GM06990 (cell line): ENCODE data around the gene IMPA2.
"Not testable (repeated sequence)": the region's sequence is repeated elsewhere in the genome, so short reads cannot be mapped to it uniquely, and the experiment has no call there.

Source experiments
- DNase-seq: peaks from one replicate; pipeline ENCODE4 v3.0.0-alpha.2; 2011; ENCODE audit not compliant: insufficient read length; ENCODE audit errors: extremely low read depth
- H3K27me3 ChIP-seq: replicated peaks from 2 replicates; pipeline ENCODE4 v1.6.0; 2011; ENCODE audit warnings: low read length; ENCODE audit not compliant: control insufficient read depth, insufficient read depth
- H3K36me3 ChIP-seq: 2 replicates; pipeline ENCODE4 v1.5.1; 2011; ENCODE audit warnings: low read length; ENCODE audit not compliant: control insufficient read depth, insufficient read depth
- H3K4me3 ChIP-seq: replicated peaks from 2 replicates; pipeline ENCODE4 v1.5.1; 2011; ENCODE audit warnings: low read depth, mild to moderate bottlenecking, control low read depth, low read length
- CTCF ChIP-seq: IDR thresholded peaks from 2 replicates; pipeline ENCODE4 v1.5.1; 2011; ENCODE audit warnings: low read length, control low read depth, mild to moderate bottlenecking, inconsistent platforms; ENCODE audit not compliant: insufficient read depth, poor library complexity, severe bottlenecking

The IMPA2 gene

GRCh38 chr18:11951390-11951851 lies 29.9 kb upstream of the IMPA2 start:
- Histone ChIP-seq H3K27me3 (no peaks in the 10 kb centered on the region), H3K4me3 (no peak overlapping the region), H3K36me3 (no peaks in the 10 kb centered on the region)
- no peak for TF ChIP-seq CTCF
- no peak for DNase-seq

GRCh38 chr18:11953113-11953512 lies 28.2 kb upstream of the IMPA2 start:
- Histone ChIP-seq H3K36me3 (no peaks in the 10 kb centered on the region), H3K4me3 (no peak overlapping the region), H3K27me3 (no peaks in the 10 kb centered on the region)
- no peak for TF ChIP-seq CTCF
- no peak for DNase-seq

GRCh38 chr18:11955239-11956029 lies 25.9 kb upstream of the IMPA2 start:
- TF ChIP-seq CTCF, result no peak

GRCh38 chr18:11956371-11957308 lies 24.7 kb upstream of the IMPA2 start:
- TF ChIP-seq CTCF, result no peak
- Histone ChIP-seq H3K36me3 (no peaks in the 10 kb centered on the region), H3K4me3 (no peak overlapping the region), H3K27me3 (no peaks in the 10 kb centered on the region)
- no peak for DNase-seq

More at GRCh38 chr18:11955239-11956029, 25.9 kb upstream of the IMPA2 start:
- no peak for DNase-seq
- Histone ChIP-seq H3K36me3 (no peaks in the 10 kb centered on the region), H3K4me3 (no peak overlapping the region), H3K27me3 (no peaks in the 10 kb centered on the region)

GRCh38 chr18:11957636-11958035 lies 23.7 kb upstream of the IMPA2 start:
- Histone ChIP-seq H3K36me3 (no peaks in the 10 kb centered on the region), H3K4me3 (no peak overlapping the region), H3K27me3 (no peaks in the 10 kb centered on the region)
- no peak for DNase-seq
- TF ChIP-seq CTCF, result no peak

GRCh38 chr18:11959651-11960050 lies 21.7 kb upstream of the IMPA2 start:
- H3K27me3 ChIP-seq, H3K4me3 ChIP-seq, H3K36me3 ChIP-seq, DNase-seq: not testable (repeated sequence)
